Stimulated activated CD4-positive, alpha-beta T cell treated with anti-CD3 and anti-CD28 coated beads, Interleukin-4, amount 100 ng/mL, for 48 hours (primary cell): Measurements from ENCODE around the gene TRPC4AP.

Experiments used
- DNase-seq, 2 donors: peaks; one replicate each; pipeline ENCODE4 v3.0.0-alpha.2; 2020; ENCODE audit warnings: low read depth in 2 of 2

The TRPC4AP gene

DNA sequence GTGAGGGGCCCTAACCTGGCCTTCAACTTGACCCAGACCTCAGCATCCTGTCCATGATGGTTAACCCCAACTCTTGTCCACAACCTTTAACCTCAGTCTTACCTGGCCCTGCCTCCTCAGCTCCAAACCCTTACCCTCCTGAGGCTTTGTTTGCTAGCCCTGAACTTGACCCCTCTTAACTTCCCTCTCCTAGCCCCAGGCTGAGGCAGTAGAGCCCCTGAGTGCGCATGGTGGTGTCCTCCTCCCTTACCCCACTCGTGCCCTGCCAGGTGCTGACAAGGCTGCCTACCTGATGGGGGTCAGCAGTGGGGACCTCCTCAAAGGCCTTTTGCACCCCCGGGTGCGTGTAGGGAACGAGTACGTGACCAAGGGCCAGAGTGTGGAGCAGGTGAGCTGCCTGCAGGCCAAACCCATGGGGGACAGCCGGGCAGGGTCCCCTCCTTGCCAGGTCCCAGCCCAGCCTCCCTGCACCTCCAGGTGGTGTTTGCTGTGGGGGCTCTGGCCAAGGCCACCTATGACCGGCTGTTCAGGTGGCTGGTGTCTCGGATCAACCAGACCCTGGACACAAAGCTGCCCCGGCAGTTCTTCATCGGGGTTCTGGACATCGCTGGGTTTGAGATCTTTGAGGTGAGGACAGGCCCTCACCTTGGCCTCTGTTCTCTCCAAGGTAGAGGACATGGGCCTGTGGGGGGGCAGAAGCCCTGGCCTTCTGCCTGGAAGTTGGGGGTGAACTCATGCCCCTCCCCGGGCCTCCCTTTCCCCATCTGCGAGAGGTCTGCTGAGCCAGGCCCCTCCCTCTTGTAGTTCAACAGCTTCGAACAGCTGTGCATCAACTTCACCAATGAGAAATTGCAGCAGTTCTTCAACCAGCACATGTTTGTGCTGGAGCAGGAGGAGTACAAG is 105.1 kb downstream of the TRPC4AP start:
- DNase-seq, result no peak

DNA sequence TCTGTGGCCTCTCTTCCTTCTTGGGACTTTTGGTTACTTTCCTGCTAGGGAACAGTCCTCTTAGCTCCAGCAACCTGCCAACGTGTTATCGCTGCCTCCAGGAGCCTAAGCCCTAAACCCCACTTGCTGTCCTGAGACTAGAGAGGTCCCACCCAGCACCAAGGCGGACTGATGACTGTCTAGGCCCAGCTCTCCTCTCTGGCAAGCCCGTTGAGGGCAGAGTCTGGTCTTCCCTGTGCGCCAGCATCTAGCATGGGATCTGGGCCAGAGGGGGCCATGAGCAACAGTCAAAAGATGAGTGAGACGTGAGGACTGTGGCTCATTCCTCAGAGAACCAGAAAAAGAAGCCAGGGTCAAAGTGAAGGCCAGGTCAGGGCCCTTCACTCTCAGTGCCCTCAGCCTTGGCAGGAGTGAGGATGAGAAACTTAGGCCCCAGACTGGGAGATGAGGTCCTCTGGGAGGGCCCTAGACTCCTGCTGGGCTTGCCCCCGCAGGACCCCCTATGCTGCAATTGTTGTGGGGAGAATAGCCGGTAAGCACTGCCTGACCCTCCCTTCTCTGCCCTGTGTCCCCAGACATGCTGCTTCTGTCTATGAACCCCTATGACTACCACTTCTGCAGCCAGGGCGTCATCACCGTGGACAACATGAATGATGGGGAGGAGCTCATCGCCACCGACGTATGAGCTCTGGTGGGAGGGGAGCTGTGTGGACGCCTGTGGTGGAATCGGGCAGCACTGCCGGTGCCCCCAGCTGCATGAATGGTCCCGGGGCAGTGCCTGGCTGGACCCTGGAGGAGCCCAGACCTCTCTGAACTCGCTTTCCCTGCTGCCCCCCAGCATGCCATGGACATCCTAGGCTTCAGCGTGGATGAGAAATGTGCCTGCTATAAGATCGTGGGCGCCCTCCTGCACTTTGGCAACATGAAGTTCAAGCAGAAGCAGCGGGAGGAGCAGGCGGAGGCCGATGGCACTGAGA is 106.0 kb downstream of the TRPC4AP start:
- DNase-seq, result no peak

GRCh38 chr20:34985461-34986310 is 106.9 kb downstream of the TRPC4AP start:
- no peak for DNase-seq

DNA sequence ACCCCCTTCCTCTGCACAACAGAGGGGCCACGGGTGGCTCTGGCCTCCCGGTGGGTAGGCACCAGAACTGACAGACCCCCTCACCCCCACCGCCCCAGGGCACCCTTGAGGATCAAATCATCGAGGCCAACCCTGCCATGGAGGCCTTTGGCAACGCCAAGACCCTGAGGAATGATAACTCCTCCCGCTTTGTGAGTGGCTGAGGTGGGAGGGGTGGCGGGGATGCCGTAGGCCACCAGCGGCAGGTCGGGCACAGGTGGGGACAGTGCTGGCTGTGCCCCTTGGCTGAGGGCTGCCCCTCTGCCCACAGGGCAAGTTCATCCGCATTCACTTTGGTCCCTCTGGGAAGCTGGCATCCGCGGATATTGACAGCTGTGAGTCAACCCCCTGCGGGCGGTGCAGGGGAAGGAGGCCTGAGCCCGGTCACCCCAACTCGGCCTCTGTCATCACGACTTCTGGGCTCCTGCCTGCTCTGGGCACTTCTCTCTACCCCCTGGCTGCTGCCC is 107.8 kb downstream of the TRPC4AP start:
- no peak for DNase-seq

GRCh38 chr20:34983995-34984735 is 108.4 kb downstream of the TRPC4AP start:
- no peak for DNase-seq

- no peak for DNase-seq
Measured at GRCh38 chr20:34983089-34983820, 109.4 kb downstream of the TRPC4AP start.

GRCh38 chr20:34982270-34983088 is 110.1 kb downstream of the TRPC4AP start:
- no peak for DNase-seq

DNA sequence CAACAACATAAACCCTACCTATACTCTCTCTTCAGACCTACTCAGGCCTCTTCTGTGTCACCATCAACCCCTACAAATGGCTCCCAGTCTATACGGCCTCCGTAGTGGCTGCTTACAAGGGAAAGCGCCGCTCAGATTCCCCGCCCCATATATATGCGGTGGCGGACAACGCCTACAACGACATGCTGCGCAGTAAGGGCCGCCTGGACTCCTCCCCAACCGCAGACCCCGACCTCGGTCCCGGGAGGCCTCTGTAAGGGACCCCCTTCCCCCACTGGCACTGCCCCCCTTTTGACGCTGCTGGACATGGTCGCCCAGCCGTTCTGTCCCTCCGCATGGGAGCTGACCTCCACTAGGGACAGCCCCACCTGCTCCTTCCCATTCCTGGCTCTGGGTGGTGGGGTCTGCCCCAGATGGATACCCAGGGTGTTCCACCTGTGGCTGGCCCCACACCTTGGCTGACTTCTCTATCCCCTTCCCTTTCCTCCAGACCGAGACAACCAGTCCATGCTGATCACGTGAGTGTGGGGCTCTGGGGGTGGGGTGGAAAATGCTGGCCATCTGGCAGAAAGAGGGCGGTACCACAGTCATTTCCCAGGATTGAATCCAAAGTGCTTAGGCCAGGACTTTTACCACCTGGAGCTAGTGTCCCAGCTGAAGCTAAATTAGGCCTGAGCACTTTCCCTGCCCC is 111.9 kb downstream of the TRPC4AP start:
- no peak for DNase-seq

DNA sequence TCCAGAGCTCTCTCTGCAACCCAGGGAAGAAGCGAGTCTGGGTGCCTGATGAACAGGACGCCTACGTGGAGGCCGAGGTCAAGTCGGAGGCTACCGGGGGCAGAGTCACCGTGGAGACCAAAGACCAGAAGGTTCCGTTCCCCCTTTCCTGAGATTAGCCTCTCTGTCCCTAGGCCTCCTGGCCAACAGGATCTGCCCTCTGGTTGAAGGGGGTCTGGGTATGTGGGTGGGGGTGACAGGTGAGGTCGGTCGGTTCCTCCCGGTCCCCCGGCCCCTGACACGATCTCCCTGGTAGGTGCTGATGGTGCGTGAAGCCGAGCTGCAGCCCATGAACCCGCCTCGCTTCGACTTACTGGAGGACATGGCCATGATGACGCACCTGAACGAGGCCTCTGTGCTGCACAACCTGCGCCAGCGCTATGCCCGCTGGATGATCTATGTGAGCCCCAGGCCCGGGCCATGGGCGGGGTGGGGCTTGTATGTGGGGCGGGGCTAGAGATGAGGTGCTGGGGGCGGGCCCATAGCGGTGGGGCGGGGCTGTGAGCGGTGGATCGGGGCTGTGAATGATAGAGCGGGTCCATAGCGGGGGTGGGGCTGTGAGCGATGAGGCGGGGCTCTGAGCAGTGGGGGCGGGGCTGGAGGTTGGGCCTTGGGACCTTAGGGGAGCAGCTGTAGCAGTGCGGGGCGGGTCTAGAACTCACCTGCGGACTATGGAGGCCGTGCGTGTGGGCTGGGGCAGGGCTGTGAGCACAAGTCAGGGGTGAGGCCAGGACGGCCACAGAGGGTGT is 113.0 kb downstream of the TRPC4AP start:
- peak; percentile 7 to 35 for DNase-seq

DNA sequence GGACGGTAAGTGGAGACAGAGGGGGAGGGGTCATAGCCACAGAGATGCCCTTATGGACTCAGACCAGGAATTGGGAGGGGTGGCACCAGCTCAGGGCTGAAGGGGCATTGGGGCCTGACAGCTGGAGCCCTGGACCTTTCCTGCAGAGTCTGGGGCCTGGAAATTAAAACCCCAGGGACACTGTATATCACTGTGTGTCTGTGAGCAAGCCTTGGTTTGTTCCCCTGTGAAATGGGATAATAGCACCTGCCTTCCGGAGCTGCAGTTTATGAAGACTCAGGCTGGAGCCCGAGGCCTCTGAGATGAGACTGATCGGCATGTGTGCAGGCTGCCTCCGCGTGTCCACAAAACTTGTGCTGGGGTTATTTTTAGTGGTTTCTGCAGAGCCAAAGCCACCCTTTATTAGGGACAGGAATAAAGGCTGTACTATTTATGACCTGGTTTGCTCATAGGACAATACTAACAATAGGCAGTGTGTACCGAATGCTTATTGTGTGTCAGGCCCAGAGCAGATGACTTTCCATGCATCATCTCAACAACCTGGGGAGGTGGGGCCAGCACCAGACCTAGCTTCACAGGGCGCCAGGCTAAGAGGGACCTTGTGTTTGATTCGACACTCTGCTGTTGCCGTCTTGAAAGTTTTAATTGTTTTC is 114.4 kb downstream of the TRPC4AP start:
- DNase-seq, result no peak

DNA sequence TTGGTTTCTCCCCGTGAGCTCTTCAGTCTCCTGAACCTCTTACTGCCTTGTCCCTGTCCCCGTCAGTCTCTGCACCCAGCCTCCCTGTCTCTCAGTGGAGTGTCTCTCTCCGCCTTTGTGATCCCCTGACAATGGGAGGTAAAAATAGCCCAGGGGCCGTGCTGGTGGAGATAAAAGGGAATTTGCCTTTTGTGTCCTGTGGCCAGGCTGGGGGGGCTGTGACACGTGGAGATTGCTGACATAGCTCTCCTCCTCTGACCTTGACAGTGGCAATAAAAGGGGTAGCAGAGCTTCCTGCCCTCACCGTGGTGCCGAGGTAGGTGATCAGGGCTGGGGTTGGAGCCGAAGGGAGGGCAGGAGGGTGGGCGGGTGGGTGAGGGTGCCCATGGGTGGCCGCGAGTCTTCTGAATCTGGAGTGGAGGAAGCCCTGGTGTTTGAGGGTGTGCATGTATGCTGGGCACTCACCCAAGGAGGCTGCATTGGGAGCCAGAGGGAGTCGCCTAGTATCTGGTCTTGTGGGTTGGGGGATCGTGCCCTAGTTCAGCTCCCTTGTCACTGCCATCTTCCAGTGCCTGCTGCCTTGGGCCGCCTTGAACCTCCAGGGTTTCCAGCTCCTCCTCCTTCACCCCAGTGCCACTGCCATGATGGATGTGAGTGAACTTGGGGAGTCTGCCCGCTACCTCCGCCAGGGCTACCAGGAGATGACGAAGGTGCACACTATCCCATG is 115.1 kb downstream of the TRPC4AP start:
- DNase-seq, result no peak

- DNase-seq, result no peak
Measured at GRCh38 chr20:34976286-34976685, 116.3 kb downstream of the TRPC4AP start.

DNA sequence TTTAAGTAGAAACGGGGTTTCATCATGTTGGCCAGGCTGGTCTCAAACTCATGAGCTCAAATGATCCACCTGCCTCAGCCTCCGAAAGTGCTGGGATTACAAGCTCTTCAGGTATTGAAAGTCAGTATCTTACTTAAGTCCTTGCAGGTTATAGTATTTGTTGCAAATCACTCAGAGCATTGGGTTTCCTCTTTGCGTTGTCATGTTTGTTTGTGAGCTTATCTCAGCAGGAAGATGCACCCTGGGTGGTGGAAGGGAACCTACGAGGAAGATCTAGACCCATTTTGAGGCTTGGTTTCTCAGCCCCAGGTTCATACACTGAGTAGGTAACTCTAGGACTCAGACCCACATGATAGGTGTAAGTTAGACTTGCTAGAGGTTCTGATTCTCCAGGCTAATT is 118.4 kb downstream of the TRPC4AP start:
- DNase-seq, result no peak

GRCh38 chr20:34971561-34972235 is 120.9 kb downstream of the TRPC4AP start:
- no peak for DNase-seq

DNA sequence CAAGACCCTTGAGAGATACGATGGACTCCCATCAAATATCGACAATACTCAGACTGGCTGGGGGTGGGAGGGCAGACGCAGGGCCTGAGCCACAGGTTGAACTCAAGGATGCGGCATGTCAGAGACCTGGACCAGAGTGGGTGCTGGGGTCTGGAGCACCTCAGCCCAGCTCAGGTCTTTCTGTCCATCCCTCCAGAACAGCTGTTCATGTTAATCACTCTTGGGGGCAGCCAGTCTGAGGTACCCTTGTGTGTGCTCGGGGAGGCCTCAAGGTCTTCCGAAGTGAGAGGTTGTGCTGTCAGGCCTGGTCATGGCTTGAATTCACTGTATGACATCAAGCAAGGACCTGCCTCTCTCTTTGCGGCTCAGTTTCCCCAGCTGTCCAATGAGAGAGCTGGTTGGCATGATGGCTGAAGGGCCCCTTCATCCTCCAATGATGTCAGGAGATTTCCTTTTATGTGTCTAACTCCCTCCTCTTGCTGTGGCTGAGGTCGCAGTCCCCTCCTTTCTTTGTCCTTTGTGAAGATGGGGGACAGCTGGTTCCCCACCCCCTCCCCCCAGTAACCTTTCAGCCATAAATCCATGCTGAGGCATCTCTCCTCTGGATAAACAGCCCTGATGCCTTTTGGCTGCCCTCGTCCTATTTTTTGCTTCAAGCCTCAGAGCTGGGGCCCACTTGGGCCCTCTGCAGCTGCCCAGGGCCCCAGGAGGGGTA is 121.6 kb downstream of the TRPC4AP start:
- DNase-seq, result no peak
